Subcutaneous adipose tissue (tissue), 4 donors: ENCODE measurements around the gene WDR82. TPM values are rescaled to one million over a fixed set of nuclear protein-coding genes. Genes with fewer than 3 reads are reported as not detected.

Experiments used
- small RNA-seq: library from RNA; depleted of rRNA; stranded (forward); fragments of <200 nt; gene quantifications from one replicate; pipeline ENCODE3, GENCODE V24; 2016
- total RNA-seq, 4 donors: library from RNA; depleted of rRNA; stranded (reverse); fragments of >200 nt; gene quantifications; one replicate each; pipeline ENCODE4 v1.1.0, GENCODE V29; 2016
- TF ChIP-seq, protein P1 (sequence below): fragments of 450-650 bp; IDR thresholded peaks from one replicate; pipeline ENCODE4 v1.5.1; 2016; ENCODE audit warnings: low read depth, mild to moderate bottlenecking, control low read depth, antibody characterized with exemption, moderate library complexity

WDR82 gene
- total RNA-seq, 4 donors from 2014 or later, result 48.3 to 56.5 (median 51.6) TPM

- TF ChIP-seq, protein P1, sequence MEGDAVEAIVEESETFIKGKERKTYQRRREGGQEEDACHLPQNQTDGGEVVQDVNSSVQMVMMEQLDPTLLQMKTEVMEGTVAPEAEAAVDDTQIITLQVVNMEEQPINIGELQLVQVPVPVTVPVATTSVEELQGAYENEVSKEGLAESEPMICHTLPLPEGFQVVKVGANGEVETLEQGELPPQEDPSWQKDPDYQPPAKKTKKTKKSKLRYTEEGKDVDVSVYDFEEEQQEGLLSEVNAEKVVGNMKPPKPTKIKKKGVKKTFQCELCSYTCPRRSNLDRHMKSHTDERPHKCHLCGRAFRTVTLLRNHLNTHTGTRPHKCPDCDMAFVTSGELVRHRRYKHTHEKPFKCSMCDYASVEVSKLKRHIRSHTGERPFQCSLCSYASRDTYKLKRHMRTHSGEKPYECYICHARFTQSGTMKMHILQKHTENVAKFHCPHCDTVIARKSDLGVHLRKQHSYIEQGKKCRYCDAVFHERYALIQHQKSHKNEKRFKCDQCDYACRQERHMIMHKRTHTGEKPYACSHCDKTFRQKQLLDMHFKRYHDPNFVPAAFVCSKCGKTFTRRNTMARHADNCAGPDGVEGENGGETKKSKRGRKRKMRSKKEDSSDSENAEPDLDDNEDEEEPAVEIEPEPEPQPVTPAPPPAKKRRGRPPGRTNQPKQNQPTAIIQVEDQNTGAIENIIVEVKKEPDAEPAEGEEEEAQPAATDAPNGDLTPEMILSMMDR, result no peak
These were observed 72.6 kb downstream of the WDR82 start for GRCh38 chr3:52205727-52206372.

Small RNAs within 50 kb of the gene (small RNA-seq; reads per million reads assigned to genes)
- gene MIR135A1 (0.36 reads per million), gene MIRLET7G (551 reads per million, percentile 99 among the genes with 10 or more reads in this experiment)

Other genes starting within 250 kb of the WDR82 start
- 10 to 100 TPM in 2 of 4 donors, 1 to 10 TPM in 2; 5.9 to 15.6 (median 9.7) TPM for gene DUSP7, start 222.1 kb downstream of the WDR82 start, total RNA-seq
- gene POC1A, start 124.2 kb downstream of the WDR82 start, total RNA-seq, result 1 to 10 TPM in 2 of 4 donors, under 1 TPM in 2; 0.38 to 2.4 (median 1.2) TPM
- 10 to 100 TPM; 25.8 to 44.3 (median 39.0) TPM for gene ALAS1, start 80.5 kb downstream of the WDR82 start, total RNA-seq
- not detected for gene TLR9, start 53.0 kb downstream of the WDR82 start, total RNA-seq
- gene TWF2, start 39.5 kb downstream of the WDR82 start, total RNA-seq, result 100 to 1,000 TPM in 3 of 4 donors, 10 to 100 TPM in 1; 50.4 to 129 (median 122) TPM
- gene PPM1M, start 32.9 kb downstream of the WDR82 start, total RNA-seq, result 10 to 100 TPM; 13.0 to 44.7 (median 35.3) TPM
- gene GLYCTK, start 9.2 kb upstream of the WDR82 start, total RNA-seq, result 10 to 100 TPM in 3 of 4 donors, 1 to 10 TPM in 1; 7.2 to 72.0 (median 38.9) TPM
- gene DNAH1, start 37.7 kb upstream of the WDR82 start, total RNA-seq, result 10 to 100 TPM in 3 of 4 donors, 1 to 10 TPM in 1; 9.5 to 30.3 (median 14.6) TPM
- gene BAP1, start 131.4 kb upstream of the WDR82 start, total RNA-seq, result 10 to 100 TPM; 46.1 to 61.4 (median 55.0) TPM
- 10 to 100 TPM in 3 of 4 donors, 1 to 10 TPM in 1; 9.5 to 17.3 (median 13.0) TPM for gene PHF7, start 132.0 kb upstream of the WDR82 start, total RNA-seq
- gene SEMA3G, start 166.5 kb upstream of the WDR82 start, total RNA-seq, result 100 to 1,000 TPM in 3 of 4 donors, 10 to 100 TPM in 1; 97.3 to 373 (median 164) TPM
- gene TNNC1, start 175.4 kb upstream of the WDR82 start, total RNA-seq, result 1 to 10 TPM in 2 of 4 donors, not detected in 2; 1.7 to 3.7 TPM
- 100 to 1,000 TPM in 1 of 4 donors, 10 to 100 TPM in 3; 52.7 to 105 (median 71.5) TPM for gene NISCH, start 177.0 kb upstream of the WDR82 start, total RNA-seq
- 100 to 1,000 TPM; 147 to 268 (median 218) TPM for gene STAB1, start 216.7 kb upstream of the WDR82 start, total RNA-seq